NCI-H2196 treated with DMSO at 0.1 percent for 48 hours (cell line): Measurements from ENCODE around the gene MFAP3L.
"Not testable (repeated sequence)": the region's sequence is repeated elsewhere in the genome, so short reads cannot be mapped to it uniquely, and the experiment has no call there.

ENCODE experiments used
- DNase-seq: peaks from one replicate; lab custom pipeline; 2025; ENCODE audit not compliant: unreplicated experiment; lab: John Stamatoyannopoulos, UW

The MFAP3L gene

DNA sequence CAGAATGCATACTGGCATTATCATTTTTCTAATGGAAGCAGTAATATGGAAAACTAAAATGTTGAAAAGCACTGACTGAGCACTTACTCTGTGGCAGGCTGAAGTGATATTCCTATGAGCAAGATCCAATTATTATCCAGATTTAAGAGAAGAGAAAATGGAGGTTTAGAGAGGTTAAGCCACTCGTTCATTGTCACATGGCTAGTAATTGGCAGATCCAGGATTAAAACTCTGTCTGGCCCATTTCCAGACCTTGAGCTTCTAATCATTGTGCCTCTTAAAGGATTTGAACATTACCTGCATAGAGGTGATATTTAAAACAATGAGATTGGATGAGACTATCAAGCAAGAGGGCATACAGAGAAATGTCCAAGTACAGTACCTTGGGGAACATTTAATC, 80.6 kb downstream of the MFAP3L start:
- no peak for DNase-seq

DNA sequence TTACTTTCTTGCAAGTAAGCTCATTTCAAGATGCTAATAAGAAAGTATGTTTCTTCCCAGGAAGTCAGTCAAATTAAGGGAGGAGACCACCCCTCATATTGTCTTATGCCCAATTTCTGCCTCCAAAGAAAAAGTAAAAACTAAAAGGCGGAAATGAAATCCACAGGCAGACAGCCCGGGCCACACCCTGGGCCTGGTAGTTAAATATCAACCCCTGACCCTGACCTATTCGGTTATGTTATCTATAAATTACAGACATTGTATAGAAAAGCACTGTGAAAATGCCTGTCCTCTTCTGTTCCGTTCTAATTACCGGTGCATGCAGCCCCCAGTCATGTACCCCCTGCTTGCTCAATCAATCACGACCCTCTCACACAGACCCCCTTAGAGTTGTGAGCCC, 82.6 kb downstream of the MFAP3L start:
- DNase-seq = not testable (repeated sequence)

DNA sequence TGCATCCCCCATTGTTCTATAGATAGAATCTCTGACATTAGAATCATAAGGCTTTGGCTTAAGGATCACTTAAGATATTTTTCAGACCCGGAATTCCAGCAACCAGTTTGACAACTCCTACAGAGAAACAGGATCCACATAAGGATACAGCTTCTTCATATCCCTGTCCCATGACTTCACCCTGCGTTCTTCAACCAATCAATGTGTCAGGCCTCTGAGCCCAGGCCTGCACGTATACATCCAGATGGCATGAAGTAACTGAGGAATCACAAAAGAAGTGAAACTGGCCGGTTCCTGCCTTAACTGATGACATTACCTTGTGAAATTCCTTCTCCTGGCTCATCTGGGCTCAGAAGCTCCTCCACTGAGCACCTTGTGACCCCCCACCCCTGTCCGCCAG, 85.1 kb downstream of the MFAP3L start:
- no peak for DNase-seq

DNA sequence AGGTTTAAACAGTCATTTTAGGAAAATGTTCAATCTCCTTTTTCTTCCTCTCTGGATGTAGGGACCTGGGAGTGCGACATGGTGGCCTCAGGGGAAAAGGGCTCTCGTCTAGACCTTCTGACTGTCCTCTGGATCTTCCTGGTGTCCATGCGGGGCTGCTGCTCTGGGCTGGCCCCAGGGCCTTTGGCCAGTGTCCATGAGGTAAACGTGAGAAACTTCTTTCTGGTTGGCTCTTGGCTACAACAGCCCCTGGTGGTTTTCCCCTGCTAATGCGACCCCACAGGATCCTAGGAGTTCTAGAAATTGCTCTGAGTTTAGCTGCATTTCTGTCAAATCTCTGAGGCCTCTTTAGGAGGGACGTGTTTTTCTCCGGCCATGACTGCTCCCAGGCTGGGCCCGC, 85.7 kb downstream of the MFAP3L start:
- DNase-seq = no peak
